ENCODE results near the gene MED29.

DNA sequence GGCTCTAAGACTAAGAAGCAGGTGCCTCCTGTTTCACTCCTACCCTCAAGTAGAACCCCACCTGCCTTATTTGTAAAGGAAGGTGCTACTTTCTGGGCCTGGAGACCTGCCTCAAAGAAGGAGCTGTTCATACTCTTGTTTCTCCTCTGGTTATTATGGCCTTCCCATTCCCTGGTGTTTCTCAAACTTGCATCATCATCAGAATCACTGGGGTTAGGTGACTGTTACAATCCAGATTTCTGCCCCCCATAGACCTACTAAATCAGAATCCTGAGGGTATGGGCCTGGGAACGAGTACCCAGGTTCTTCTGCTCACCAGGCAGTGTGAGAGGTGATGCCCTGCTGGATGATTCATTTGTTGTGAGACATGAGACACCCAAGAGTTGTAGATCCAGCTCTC is 30.6 kb upstream of the MED29 start:
- TF ChIP-seq, protein P1, sequence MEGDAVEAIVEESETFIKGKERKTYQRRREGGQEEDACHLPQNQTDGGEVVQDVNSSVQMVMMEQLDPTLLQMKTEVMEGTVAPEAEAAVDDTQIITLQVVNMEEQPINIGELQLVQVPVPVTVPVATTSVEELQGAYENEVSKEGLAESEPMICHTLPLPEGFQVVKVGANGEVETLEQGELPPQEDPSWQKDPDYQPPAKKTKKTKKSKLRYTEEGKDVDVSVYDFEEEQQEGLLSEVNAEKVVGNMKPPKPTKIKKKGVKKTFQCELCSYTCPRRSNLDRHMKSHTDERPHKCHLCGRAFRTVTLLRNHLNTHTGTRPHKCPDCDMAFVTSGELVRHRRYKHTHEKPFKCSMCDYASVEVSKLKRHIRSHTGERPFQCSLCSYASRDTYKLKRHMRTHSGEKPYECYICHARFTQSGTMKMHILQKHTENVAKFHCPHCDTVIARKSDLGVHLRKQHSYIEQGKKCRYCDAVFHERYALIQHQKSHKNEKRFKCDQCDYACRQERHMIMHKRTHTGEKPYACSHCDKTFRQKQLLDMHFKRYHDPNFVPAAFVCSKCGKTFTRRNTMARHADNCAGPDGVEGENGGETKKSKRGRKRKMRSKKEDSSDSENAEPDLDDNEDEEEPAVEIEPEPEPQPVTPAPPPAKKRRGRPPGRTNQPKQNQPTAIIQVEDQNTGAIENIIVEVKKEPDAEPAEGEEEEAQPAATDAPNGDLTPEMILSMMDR (IDR thresholded peaks at IDR 0.05): no peak
- no peak for TF ChIP-seq POLR2A (IDR thresholded peaks at IDR 0.05)
